Activated CD4-positive, alpha-beta T cell treated with anti-CD3 and anti-CD28 coated beads, Interleukin-2, amount 50 U/mL, for 4 hours (primary cell): ENCODE results near the gene NUP188.

ENCODE experiments used
- DNase-seq, 2 experiments: peaks; one replicate each; pipeline ENCODE4 v3.0.0-alpha.2; 2020

The NUP188 gene

GRCh38 chr9:128913995-128914772 lies 33.3 kb upstream of the NUP188 start:
- no peak for DNase-seq

GRCh38 chr9:128916204-128916603 lies 31.3 kb upstream of the NUP188 start:
- DNase-seq = no peak

- no peak for DNase-seq
Measured at GRCh38 chr9:128916745-128917144, 30.8 kb upstream of the NUP188 start.

- no peak for DNase-seq
Measured at GRCh38 chr9:128917151-128917849, 30.2 kb upstream of the NUP188 start.

GRCh38 chr9:128918921-128919320 lies 28.6 kb upstream of the NUP188 start:
- DNase-seq = no peak

- DNase-seq = no peak
Measured at GRCh38 chr9:128919402-128920089, 28.0 kb upstream of the NUP188 start.

- no peak for DNase-seq
Measured at GRCh38 chr9:128920381-128921058, 27.0 kb upstream of the NUP188 start, which contains the start of gene PHYHD1. Gene PHYHD1, plus strand, starts transcription at chr9:128920982. Its CDS starts 1,342 bp downstream, at chr9:128922324.

GRCh38 chr9:128921881-128922763 lies 25.4 kb upstream of the NUP188 start:
- DNase-seq = no peak

GRCh38 chr9:128923493-128923883 lies 24.0 kb upstream of the NUP188 start:
- DNase-seq = no peak

- peak; percentile 41 for DNase-seq
Measured at GRCh38 chr9:128927731-128928411, 19.6 kb upstream of the NUP188 start.

GRCh38 chr9:128928624-128929023 lies 18.9 kb upstream of the NUP188 start:
- no peak for DNase-seq

- DNase-seq = no peak
Measured at GRCh38 chr9:128929560-128929959, 17.9 kb upstream of the NUP188 start.

GRCh38 chr9:128933731-128934130 lies 13.8 kb upstream of the NUP188 start:
- DNase-seq = no peak

- no peak for DNase-seq
Measured at GRCh38 chr9:128936171-128936865, 11.2 kb upstream of the NUP188 start.

GRCh38 chr9:128937310-128938165 lies 10.0 kb upstream of the NUP188 start:
- no peak for DNase-seq

- DNase-seq = no peak
Measured at GRCh38 chr9:128940271-128940921, 7.1 kb upstream of the NUP188 start.

- no peak for DNase-seq
Measured at GRCh38 chr9:128940946-128941755, 6.3 kb upstream of the NUP188 start.
